Activated CD8-positive, alpha-beta memory T cell treated with anti-CD3 and anti-CD28 coated beads, Interleukin-2, amount 50 U/mL, for 24 hours (primary cell): ENCODE measurements around the gene ZBTB39.
"Not testable (repeated sequence)": the region's sequence is repeated elsewhere in the genome, so short reads cannot be mapped to it uniquely, and the experiment has no call there.

Experiments used
- DNase-seq: peaks from one replicate; pipeline ENCODE4 v3.0.0-alpha.2; 2020; ENCODE audit errors: extremely low read depth

ZBTB39 gene

DNA sequence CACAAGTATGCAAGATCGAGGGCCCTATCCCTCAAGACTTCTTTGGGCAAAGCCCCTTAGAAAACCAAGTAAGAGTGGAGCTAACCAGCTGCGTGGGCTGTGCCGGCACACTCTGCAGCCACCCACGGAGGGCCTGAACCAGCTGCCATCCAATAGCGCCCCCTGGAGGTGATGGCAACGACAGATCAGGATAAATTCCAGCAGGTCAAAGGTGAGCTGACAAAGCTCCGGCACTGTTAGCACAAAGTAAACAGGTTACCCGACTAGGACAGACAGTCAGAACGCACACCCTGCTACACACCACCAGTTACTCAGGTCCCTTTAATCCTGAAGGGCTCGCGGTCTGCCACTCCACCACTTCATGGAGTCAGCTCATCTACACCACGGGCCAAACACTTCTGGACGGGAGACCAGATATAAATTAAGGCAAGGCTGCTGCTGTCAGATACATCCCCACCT, 4.9 kb downstream of the ZBTB39 start:
- DNase-seq, result peak; percentile 23

DNA sequence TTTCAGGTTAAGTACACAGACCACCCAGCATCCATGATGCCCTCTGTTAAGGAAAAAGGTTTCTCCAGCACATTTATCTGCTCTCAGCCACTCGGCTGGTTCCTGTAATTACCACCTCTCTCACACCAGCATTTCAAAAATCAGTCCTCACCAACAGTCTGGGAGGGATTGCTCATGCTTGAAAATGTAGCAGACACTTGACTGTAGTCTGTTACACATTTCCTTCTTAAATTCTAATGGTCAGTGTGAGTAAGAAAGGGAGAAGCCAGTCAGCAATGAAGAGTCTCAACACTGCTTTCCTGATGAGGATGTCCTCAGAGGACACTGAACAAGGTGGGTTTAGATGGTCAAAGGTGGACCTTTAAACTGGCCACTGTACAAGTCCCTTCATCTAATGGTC, 6.0 kb downstream of the ZBTB39 start:
- no peak for DNase-seq

DNA sequence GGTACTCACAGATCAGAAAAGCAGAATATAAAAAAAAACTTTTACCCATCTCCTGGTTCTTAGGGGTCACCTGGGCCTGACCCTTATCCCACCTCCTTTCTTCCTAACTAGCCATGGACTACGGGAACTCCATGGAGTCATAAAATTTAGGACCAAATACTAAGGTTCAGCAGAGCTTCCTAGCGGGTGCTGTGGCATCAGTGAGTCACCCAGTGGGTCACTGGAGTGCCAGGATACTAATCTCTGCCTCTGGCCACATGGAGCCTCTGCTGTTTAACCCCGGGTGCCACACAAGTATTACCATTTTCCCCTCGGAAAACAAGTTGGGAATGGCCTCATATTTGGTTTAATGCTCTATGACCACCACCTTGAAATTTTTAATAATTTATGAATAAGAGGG, 6.9 kb downstream of the ZBTB39 start:
- no peak for DNase-seq

DNA sequence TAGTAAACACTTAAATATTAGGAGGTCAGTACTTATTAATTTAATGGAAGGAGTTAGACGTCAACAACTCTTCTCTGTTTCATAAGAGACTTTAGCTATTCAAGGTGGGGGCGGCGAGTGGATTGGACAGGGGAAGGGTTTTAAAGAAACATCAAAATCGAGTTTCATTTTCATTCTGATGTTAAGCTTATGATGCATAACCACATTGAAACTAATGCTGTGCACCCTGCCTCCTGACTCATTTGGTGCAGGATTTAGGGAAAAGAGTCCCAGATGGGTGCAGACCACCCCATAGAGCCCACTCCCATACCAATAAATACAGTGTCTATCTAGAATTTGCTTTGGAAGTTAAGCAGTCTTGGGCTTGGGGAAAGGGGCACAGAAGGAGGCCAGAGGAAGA, 7.4 kb downstream of the ZBTB39 start:
- DNase-seq, result no peak

DNA sequence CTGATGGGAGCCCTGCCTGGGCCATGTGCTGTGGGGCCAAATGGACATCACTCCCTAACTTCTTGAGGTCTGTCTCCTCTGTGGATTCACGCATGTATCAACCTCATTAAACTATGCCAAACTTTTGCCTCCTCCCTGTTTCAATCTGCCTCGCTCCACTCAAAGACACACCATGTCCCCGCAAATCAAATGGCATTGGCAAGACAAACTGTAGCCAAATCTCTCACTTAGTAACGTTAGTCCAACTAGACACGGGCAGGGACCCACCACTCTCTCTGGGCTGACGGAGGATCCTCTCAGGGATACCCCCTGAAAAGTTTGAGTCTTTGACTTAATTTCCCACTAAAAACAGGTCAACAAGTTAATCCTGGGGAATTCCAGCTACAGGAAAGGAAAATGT, 8.0 kb downstream of the ZBTB39 start:
- no peak for DNase-seq

DNA sequence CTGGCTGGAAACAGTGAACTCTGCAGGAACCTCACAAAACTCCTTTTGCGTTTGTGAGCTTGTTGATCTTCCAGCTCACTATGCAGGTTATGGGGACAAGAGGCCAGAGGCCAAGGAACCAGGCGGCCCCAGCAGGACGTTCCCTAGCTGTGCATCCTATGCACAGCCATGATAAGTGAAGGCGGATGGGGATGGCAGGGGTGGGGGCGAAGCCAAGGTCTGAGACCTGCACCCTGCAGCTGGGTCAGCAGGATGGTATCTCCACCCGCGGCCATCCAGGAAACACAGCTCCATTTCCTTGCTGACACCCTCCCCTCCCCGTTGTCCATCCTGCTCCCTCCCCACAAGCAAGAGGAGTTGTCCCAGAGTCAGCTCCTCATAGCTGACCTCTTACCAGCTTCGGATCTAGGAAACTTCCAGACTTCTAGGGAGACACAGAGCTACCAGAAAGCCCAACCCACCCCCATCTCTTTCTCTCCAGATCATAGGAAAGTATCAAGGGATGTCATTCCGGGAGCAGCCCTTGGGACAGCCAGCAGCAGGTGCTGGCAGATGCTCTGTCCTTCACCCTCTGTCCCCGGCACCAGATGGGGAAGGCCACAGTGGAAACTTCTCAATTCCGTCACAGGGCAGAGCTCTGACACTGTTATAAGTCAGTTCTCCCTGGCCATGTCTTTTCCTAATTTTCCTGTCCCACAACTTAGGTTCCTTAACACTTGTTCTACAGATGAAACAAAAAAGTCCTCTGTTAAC, 9.4 kb downstream of the ZBTB39 start:
- DNase-seq, result no peak

DNA sequence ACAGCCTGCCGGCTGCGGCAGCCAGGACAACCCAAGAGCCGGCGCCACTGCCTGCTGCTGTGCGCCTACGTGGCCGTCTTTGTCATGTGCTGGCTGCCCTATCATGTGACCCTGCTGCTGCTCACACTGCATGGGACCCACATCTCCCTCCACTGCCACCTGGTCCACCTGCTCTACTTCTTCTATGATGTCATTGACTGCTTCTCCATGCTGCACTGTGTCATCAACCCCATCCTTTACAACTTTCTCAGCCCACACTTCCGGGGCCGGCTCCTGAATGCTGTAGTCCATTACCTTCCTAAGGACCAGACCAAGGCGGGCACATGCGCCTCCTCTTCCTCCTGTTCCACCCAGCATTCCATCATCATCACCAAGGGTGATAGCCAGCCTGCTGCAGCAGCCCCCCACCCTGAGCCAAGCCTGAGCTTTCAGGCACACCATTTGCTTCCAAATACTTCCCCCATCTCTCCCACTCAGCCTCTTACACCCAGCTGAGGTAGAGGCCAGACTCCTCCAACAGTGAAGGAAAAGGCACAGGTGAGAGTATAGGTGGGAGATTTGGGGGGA, 10.3 kb downstream of the ZBTB39 start:
- no peak for DNase-seq

DNA sequence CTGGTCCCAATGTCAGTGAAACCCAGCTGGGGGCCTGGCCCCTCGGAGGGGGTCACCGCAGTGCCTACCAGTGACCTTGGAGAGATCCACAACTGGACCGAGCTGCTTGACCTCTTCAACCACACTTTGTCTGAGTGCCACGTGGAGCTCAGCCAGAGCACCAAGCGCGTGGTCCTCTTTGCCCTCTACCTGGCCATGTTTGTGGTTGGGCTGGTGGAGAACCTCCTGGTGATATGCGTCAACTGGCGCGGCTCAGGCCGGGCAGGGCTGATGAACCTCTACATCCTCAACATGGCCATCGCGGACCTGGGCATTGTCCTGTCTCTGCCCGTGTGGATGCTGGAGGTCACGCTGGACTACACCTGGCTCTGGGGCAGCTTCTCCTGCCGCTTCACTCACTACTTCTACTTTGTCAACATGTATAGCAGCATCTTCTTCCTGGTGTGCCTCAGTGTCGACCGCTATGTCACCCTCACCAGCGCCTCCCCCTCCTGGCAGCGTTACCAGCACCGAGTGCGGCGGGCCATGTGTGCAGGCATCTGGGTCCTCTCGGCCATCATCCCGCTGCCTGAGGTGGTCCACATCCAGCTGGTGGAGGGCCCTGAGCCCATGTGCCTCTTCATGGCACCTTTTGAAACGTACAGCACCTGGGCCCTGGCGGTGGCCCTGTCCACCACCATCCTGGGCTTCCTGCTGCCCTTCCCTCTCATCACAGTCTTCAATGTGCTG, 11.0 kb downstream of the ZBTB39 start:
- no peak for DNase-seq

DNA sequence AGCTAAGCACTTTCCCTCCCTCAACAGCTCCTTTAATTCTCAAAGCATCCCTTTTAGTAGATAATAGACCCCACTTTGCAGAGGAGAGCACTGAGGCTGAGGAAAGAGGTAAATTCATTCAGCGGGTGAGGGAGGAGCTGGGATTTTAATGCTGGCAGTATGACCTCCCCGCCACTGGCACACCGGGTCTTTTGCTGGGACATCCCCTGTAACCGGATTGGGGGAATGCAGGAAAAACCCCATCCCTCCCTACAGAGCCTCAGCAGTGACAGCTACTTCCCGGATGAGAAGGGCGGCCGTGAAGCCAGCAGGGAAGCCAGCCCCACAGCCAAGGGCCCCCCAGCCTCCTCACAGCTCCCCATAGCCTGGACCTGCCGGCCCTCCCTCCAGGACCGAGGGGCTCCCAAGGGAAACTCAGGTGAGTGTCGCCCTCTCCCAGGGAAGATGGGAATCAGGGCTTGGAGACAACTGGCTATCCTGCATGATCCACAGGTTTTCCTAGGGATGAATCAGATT, 12.1 kb downstream of the ZBTB39 start:
- no peak for DNase-seq

DNA sequence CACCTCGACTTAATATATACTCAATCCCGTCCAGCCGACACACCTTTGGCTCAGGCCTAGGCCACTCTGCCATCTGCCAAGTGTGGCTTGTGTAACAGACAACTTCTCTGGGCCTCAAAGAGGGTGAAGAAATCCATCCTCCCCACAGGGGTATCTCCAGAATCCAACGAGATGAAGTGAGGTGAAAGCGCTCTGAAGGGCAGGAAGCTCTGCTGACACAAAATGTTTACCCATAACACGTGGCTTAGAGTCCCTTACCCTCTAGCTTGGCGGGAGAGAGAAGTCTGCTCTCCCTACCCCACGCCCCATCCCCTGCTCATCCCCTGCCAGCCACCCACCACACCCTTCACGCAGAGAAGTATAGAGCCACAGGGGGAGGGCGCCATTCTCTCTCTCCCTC, 13.0 kb downstream of the ZBTB39 start:
- no peak for DNase-seq

DNA sequence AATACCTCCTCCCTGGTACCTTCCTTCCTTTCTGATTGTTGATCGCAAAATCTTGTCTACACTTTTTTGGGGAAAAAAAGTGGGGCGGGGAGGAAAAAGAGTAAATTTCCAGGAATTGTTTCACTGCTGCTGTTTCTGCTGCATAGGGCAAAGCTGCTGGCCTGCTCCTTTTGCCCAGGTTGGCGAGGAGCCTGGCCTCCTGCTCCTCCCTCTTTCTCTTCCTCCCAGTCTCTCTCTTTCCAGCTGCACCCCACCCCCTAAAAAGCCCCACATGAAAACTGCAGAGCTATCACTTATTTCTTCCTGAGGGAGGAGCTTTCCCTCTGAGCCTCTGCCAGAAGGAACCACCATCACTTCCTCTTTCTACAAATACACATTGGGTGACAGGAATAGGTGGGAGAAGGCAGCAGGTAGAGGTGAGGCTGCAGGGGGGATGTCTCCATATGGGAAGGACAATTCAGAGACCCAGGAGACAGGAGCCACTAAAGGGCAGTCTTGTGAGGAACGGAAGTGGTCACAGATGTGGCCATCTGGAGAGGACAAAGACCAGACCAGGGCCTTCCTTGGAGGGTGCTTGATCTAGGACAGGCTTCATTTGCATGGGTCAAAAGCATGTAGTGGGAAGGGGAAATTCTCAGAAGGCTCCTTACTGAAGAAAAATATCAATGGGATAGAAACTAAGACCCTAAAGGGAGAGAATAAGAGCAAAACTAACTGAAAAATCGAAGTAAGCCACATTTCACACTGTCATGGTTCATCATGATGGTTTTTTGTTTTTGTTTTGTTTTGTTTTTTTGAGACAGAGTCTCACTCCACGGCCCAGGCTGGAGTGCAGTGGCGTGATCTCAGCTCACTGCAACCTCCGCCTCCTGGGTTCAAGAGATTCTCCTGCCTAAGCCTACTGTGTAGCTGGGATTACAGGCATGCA, 14.8 kb downstream of the ZBTB39 start:
- no peak for DNase-seq

DNA sequence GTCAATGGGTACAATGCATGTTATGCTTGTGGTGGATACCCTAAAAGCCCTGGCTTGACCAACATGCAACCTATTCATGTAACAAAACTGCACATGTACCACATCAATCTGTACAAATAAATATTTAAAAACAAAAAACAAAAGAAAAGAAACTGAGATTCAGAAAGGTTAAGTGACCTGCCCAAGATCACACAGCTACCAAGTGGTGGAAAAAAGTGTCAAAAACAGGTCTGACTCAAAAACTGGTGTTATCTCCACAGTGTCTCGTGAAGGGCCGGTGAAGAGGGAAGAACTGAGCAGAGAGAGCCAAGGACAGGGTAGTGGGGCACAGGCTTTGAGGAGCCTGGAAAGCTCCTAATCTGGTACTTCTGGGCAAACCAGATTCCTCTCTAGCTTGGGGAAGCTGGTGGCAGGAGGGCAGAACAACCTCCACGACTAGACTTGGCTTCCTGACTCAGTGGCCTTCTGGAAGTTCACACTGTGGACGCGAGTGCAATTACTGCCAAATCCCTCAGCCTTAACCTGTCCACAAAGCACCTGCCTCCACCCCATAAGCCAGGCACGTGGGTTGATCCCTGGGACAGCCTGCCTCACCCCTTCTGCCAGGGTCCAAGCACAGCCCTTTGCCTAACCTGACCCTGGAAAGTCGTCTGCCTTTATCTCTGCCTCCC, 15.6 kb downstream of the ZBTB39 start:
- no peak for DNase-seq

DNA sequence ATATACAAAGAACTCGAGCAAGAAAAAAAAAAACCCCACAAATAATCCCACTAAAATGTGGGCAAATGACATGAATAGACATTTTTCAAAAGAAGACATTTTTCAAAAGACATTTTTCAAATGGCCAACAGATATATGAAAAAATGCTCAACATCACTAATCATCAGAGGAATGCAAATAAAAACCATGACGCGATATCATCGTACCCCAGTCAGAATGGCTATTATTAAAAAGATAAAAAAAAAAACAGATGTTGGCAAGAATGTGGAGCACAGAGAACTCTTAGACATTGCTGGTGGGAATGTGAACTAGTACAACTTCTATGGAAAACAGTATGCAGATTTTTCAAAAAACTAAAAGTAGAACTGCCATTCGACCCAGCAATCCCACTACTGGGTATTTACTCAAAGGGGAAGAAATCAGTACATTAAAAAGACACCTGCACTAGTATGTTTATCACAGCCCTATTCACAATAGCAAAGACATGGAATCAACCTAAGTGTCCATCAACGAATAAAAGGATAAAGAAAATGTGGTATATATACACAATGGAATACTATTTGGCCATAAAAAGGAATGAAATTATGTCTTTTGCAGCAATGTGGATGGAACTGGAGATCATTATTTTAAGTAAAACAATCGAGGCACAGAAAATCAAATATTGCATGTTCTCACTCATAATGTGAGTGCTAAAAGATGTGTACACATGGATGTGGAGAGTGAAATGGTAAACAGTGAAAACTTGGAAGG, 16.3 kb downstream of the ZBTB39 start:
- DNase-seq, result no peak

DNA sequence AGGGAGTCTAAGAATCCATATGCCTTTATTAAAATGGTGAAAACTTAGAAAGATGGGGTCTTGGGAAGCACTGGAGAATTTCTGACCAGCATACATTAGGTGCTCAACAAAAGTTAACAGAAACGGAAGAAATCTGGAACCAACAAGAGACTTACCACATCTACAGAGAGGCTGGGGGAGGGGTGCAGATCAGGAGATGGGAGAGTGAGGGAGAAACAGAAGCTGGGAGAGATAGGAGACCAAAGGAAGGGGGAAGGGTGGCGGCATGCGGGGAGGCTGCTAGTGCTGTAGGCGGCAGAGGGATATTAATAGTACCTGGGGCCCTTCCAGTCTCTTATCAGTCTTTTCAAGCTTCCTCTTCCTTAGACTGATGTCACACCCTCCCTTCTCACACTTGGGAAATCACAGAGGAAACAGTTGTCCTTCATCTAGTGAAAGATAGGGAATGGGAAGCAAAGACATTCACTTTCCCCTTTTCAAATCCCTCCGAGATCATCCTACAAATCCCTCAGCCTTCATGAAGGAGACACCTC, 18.1 kb downstream of the ZBTB39 start:
- DNase-seq, result no peak

DNA sequence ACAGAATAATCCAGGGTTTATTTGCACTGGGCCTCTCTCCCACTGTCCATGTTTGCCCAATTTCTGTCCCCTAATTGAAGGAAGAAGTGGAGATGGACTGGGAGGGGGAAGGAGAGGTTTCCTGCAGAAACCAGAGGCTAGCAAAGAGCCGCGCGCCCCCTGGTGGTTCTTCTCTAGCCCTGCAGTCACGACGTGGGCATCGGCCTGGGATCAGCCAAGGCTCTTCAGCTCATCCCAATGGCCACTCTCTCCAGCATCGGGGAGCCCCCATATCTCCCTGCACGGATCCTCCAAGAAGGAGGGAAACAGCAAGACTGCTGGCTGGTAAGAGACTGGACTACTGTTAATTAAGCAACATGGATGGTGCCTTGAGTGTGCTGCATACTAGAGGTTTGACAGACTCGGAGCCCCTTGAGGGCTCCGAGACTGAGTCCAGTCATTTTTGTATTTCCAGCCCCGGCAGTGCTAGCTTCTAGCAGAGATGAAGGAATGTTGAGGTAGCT, 18.7 kb downstream of the ZBTB39 start:
- peak; percentile 36 for DNase-seq

DNA sequence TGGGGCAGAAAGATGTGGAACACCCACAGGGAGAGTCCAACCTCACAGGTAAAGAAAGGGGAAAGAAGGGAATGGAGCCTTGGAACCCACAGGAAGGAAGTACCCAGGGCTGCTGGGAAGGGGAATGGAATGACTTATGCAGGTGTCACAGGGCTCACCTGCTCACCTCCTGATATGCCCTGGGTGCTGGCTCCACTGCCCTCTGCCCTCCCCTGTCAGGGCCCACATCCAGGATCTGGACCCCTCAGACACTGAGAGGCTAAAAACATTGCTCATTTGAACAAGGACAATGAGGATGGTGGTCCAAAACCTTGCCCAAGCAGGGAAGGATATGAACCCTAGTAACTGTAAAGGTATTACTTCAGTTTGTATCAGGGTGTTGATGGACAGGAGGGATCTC, 19.3 kb downstream of the ZBTB39 start:
- DNase-seq, result no peak

DNA sequence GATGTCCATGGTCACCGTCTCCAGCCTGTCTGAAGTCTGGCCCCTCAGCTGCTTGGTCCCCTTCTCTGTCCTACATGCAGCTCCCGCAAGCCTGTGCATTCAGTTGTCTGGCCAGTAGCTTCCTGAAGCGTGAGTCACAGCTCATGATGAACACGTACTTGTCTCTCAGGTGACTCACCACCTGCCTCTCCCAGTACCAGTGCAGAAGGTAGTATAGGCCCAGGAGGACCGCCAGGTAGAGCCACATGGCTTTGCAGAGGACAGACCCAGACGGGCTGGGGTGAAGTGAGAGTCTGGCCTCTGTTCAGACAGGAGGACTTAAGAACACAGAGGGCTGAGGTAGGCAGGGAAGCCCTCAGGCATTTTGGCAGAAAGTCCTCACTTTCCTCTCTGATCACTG, 20.6 kb downstream of the ZBTB39 start:
- not testable (repeated sequence) for DNase-seq

DNA sequence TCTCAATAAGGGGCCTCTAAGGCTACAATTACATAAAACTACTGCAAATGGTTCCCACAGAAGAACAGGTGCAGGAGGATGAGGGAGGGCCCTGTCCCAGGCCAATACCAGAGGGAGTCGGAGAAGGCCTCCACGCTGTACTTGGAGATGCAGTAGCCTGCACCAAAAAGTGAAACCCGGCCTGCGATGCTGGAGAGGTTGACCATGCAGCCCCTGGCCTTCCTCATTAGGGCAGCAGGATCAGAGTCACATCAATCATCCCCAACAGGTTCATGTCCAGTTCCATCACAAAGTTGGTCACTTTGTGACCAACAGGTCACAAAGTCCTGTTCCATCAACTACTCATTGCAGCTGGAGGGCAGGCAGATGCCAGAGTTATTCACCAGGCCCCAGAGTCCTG, 23.0 kb downstream of the ZBTB39 start:
- no peak for DNase-seq

DNA sequence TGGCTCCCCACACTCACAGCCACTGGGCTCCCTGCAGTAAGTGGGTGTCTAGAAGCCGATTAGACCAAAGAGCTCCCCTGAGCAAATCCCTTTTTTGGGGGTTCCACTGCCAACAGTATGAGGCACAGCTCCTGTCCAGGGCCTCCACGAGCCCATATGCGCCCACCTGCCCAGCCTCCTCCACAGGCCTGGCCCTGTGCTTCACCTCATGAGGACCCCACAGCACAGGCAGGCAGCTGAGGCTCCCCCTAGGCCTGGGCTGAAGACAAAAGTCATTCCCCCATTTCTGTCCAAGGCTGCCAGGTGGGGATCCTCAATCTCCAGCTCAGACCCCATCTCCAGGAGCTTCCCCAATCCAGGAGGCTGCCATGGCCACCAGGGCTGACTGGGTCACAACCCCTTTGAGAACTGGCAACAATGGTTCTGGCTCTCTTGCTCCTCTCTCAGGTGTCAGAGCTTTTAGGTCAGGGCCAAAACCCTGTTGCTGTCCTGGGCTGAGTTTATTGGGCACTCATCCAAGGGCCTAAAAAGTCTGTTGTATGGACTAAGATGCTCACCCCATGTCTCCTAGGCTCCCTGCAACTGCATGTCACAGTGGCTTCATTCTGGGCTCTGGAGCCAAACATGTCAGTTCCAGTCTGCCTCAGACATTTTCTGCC, 23.6 kb downstream of the ZBTB39 start:
- not testable (repeated sequence) for DNase-seq
